ENCODE results near the gene ZNF205.
"Not testable (repeated sequence)": the region's sequence is repeated elsewhere in the genome, so short reads cannot be mapped to it uniquely, and the experiment has no call there.

The ZNF205 gene

GRCh38 chr16:3150346-3151218 lies 38.2 kb downstream of the ZNF205 start:
- peak; percentile 100 for DNase-seq

DNA sequence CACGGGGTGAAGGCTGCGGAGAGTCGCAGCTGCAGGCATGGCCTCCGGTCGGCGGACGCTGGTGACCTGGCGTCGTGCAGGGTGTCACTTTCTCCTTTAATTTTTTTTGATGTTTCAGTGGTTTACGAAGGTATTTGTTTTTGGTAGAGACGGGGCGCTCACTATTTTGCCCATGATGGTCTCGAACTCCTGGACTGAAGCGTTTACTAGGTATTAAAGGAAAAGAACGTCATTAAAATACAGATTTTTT lies 39.6 kb downstream of the ZNF205 start:
- DNase-seq = peak; percentile 69

DNA sequence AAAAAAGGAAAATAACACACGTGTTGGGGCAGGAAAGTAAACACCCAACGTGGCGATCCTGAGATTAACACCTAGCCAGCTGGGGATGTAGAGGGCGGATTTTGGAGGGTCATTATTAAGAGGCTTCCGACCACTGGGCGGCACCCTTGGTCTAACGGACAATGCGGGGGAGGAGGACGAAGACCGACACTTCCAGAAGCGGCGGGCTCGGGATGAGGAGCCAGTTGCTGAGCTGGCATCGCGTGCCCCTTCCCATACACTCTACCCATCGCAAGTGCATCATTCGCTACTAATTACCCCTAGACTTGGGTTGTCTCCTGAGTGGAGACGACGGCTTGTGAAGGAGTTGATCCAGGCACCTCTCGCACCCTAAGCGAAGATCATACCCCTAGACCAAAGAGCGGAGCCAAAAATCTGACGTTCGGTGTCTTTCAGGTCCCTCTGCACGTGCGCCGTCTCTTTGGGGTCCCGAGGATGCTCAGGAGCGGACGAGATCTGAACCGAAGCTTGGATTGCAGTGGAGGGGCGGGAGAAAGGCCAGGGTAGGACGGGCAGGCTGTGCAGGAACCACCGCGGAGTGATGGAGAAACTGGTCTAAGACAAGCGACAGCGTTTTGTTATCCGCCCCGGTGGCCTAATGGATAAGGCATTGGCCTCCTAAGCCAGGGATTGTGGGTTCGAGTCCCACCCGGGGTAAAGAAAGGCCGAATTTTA lies 40.0 kb downstream of the ZNF205 start:
- peak; percentile 96 for DNase-seq

- DNase-seq = no peak
Measured at GRCh38 chr16:3152991-3153368, 40.6 kb downstream of the ZNF205 start.

DNA sequence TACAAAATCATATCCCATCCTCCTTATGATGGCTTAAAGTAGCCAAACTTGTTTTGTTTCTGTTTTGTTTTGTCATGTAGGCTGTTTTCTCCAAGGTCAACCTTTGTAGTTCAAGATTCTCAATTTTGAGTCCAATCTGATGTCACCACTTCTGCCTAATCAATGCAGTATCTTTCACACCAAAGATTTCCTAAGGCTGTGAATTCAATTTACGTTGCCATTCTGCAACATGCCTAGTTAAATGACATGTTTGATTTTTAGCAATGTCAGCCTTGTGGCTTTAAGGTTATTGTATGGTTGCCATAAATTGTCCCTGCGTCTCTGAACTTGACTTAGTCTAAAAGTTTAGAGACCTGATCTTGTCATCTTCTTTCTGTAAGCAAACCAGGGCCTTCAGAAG lies 42.8 kb downstream of the ZNF205 start:
- DNase-seq = no peak

DNA sequence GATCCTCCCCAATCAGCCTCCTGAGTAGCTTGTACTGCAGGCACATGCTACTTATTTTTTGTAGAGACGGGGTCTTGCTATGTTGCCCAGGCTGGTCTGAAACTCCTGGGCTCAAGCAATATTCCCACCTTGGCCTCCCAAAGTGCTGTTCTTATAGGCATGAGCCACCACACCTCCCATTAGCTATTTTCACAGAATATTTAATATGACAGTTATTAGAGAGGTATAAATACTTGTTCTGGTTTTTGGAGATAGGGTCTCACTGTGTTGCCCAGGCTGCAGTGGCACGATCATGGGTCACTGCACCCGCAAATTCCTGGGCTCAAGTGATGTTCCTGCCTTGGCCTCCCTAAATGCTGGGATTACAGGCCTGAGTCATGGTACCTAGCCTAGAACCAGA lies 43.6 kb downstream of the ZNF205 start:
- no peak for DNase-seq

DNA sequence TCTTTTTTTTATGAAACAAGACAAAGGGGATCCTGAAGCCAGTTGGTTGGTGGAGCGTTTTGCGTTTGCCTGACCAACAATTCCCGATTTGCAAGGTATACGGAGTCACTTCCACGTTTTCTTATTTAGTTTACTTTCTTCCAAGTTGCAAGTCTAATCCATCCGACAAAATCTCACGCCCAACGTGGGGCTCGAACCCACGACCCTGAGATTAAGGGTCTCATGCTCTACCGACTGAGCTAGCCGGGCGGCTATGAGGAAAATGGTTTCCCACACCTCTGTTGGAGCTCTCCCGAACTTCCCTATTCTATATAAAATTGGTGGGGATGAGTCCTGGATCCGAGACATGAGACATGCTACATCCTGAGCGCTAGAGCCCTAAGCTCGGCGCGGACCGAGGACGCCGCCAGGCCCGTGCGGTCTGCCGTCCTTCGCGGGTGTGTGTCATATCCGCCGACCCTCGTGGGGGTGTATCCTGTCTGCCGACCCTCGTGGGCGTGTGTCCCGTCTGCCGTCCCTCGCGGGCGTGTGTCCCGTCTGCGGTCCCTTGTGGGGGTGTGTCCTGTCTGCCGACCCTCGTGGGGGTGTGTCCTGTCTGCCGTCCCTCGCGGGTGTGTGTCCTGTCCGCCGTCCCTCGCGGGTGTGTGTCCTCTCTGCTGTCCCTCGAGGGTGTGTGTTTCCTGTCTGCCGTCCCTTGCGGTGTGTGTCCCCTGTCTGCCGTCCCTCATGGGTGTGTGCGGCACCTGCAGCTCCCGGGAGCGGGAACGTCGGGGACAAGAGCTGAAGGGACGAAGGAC lies 45.0 kb downstream of the ZNF205 start:
- peak; percentile 98 for DNase-seq

DNA sequence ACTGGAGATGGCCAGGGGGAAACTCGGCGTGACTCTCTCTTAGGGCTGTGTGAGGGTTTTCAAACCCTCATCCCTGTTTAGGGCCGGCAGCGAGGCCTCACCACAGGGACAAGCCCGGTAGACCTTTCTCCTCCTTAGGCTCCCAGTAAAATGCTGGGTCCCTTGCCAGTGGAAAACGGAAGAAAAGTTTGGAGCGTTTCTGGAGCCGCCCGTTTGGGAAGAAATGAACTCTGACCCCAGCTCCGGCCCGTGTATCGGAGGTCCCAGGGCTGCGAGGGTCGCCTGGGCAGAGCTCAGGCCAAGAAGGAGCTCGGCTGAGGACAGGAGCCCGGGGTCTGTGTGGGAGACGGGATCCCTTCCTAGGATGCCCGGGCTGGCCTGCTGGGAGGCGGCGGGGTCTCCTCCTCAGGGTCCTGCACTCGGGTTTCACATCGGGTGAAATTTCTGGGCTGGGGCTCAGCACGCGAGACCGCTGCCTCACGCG lies 45.7 kb downstream of the ZNF205 start:
- no peak for DNase-seq

DNA sequence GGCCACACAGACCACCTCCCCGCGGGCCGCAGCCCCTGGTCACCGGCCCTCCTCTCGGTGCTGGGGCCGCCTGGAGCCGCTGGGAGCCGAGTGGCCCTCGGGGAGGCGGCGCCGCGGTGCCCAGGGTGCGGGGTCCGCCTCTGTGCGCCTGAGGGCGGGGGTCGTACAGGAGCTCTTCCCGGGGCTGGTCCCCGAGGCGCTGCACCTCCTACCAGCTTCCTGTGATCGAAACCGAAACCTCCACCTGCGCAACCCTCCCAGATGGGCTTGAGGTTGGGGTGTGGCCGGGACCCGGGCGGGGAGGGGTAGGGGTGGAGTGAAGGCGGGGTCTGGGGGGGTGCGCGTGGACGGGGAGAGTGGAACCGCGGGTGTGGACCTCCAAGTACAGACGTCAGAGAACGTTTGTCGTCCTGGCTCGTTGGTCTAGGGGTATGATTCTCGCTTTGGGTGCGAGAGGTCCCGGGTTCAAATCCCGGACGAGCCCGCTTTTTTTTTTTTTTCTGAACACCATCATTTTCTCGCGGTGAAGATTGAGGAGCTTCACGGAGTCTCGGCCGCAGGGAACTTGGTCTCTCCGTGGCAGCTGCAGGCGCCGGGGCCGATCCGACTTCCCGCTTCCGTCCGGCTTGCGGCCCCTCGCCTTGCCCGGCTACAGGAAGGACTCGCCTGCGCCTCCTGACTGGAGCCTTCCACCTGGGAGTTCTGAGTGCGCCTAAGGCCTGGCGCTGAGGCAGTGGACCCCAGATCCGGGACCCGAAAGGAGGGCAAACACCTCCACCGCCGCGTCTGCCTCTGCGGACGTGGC lies 46.3 kb downstream of the ZNF205 start:
- DNase-seq = peak; percentile 95

DNA sequence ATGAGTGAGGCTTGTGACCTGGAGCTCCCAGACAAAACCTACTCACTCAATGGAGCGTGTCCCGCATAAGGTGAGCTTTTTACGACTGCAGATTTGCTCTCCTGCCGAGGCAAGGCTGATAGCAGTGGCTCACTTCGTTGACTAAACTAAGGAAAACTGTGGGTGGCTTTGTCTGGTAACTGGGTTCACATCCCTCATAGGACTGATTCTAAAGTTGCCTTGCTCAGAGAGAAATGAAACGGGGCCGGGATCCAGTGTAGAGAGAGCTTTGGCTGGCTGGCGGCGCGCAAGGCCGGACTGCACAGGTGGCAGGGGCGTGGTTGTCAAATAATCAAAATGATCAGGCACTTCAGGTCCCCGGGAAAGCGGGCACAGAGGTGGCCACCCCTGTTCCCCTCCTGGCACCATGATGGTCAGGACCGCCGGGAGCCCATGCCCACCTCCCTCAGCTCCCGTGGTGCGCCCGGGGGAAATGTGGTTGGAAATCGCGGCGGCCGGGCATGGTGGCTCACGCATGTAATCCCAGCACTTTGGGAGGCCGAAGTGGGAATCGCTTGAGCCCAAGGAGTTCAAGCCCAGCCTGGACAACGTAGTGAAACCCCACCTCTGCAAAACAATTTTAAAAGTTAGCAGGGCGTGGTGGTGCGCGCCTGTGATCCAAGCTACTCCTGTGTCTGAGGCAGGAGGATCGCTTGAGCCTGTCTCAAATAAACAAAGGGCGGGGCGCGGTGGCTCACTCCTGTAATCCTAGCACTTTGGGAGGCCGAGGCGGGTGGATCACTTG lies 49.0 kb downstream of the ZNF205 start:
- DNase-seq = peak; percentile 79

DNA sequence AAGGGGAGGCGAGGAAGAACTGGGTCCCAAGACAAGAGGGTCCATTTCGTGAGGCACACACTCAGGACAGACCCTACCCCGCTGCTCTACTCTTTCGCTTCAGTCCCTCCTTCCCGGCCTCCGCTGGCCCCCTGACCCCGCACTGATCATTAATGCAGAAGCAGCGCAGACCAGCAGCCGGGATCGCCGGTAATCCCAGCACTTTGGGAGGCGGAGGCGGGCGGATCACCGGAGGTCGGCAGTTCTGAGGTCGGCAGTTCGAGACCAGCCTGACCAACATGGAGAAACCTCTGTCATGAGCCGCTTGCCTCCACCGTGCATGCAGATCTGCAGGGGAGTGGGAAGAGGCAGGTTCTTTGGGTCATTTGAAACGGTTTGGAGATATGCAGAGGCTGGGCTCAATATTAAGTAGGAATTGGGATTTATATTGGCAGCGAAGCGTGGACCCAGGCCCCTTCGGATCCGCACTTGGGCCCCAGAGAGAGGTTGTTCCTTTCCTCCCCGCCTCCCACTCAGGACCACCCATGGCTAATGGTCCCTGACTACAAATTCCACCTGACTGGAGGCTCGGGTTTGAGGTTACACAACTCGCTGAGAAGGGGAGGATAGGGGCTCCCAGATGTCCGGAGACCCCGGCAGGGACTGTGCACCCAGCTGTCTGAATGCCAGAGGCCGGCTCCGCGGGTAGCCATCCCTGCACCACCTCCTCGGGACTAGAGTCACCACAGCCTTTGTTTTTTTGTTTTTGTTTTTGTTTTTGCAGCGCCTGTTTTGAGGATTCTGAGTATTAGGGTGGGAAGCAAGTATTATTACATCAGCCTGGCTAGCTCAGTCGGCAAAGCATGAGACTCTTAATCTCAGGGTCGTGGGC lies 52.0 kb downstream of the ZNF205 start:
- DNase-seq = no peak

DNA sequence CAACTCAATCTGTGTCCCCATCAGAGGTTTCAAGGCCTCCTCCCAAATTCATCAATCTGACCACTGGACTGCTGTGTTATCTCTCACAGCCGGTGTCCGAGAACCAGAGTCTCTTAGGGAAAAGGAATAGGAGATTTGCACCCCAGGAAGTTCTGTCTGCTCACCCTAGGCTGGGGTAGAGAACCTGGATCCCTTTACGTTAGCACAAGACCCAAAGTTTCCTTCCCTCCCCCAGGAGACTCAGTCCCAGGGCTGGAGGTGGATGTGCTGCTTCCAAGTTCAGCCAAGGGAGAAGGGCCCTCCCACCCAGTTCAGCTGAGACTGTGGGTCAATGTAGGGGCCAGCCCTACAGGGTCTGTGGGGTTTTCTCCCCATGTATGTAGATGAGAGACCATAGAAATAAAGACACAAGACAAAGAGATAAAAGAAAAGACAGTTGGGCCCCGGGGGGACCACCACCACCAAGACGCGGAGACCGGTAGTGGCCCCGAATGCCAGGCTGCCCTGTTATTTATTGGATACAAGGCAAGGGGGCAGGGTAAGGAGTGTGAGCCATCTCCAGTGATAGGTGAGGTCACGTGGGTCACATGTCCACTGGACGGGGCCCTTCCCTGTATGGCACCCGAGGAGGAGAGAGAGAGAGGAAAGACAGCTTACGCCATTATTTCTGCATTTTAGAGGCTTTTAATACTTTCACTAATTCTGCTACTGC lies 52.9 kb downstream of the ZNF205 start:
- DNase-seq = no peak

- DNase-seq = no peak
Measured at GRCh38 chr16:3166505-3166886, 54.1 kb downstream of the ZNF205 start.

DNA sequence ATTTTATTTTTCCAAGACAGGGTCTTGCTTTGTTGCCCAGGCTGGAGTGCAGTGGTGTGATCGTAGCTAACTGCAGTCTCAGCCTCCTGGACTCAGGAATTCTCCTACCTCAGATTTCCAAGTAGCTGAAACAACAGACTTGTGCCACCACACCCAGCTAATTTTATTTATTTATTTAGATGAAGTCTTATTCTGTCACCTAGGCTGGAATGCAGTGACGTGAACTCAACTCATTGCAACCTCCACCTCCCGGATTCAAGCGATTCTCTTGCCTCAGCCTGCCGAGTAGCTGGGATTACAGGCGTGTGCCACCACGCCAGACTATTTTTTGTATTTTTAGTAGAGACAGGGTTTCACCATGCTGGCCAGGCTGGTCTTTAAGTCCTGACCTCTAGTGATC lies 56.3 kb downstream of the ZNF205 start:
- not testable (repeated sequence) for DNase-seq
